AG04449 (cell line): ENCODE results near the gene PCDHGA12.
A peak's percentile ranks its signal among the peaks of the same experiment; 100 is the strongest.

Source experiments
- CTCF ChIA-PET: fragments of 350-600 bp; formaldehyde crosslinking; extraction: SDS; loops from one replicate; lab custom pipeline; 2021; ENCODE audit warnings: antibody characterized with exemption; lab: Yijun Ruan, JAX
- POLR2A ChIA-PET: fragments of 400-600, 350-600 bp; formaldehyde crosslinking; extraction: SDS; loops from one replicate; lab custom pipeline; 2020; ENCODE audit warnings: antibody characterized with exemption, inconsistent platforms; lab: Yijun Ruan, JAX
- DNase-seq: peaks from one replicate; pipeline ENCODE4 v3.0.0-alpha.2; 2010; ENCODE audit warnings: low read depth, low spot score
- H3K4me3 ChIP-seq: 2 replicates; pipeline ENCODE4 v1.5.1; 2011; ENCODE audit warnings: low read depth, mild to moderate bottlenecking, control low read depth, low read length
- CTCF ChIP-seq: IDR thresholded peaks from one replicate; pipeline ENCODE4 v1.5.1; 2011; ENCODE audit warnings: mild to moderate bottlenecking, moderate library complexity, low read length, control low read depth, inconsistent platforms; ENCODE audit not compliant: insufficient read depth; ENCODE audit errors: missing control alignments

The PCDHGA12 gene

GRCh38 chr5:141440341-141440740 is 10.0 kb downstream of the PCDHGA12 start:
- ChIA-PET CTCF (interaction anchor here (0.8 to 5.0 kb wide), 5 partner anchors 10 to 118 kb away, joined by 3 to 35 read pairs (median 12); partner anchors contain the start of genes PCDHGA10 and PCDHGA12), POLR2A (no interaction called here)
- TF ChIP-seq CTCF, result no peak
- no peak for DNase-seq
- H3K4me3 ChIP-seq, result no peak overlapping the region

- ChIA-PET CTCF (interaction anchor here (0.5 to 2.4 kb wide), 4 partner anchors 83 to 122 kb away, joined by 3 to 9 read pairs (median 3); partner anchors contain the start of gene PCDHGA1), POLR2A (no interaction called here)
- no peak for DNase-seq
- TF ChIP-seq CTCF, result no peak
- no peak overlapping the region for H3K4me3 ChIP-seq
Observed at GRCh38 chr5:141441571-141442170, 11.4 kb downstream of the PCDHGA12 start.

GRCh38 chr5:141465351-141465750 is 35.0 kb downstream of the PCDHGA12 start:
- ChIA-PET CTCF (interaction anchor here (0.7 to 6.2 kb wide), 5 partner anchors 9 to 136 kb away, joined by 3 to 37 read pairs (median 5); partner anchors contain the start of genes PCDHGA1, PCDHGA2 and PCDHGC3), POLR2A (no interaction called here)
- TF ChIP-seq CTCF, result no peak
- no peak overlapping the region for H3K4me3 ChIP-seq
- no peak for DNase-seq

- DNase-seq, result peak; percentile 77
- TF ChIP-seq CTCF, result peak; percentile 50
- ChIA-PET CTCF (interaction anchor here (0.6 to 7.5 kb wide), 22 partner anchors 8 to 133 kb away, joined by 3 to 99 read pairs (median 6); partner anchors contain the start of genes PCDHGA11, PCDHGA12, PCDHGB7 and PCDHGC4), POLR2A (interaction anchor here (0.7 to 2.2 kb wide), 9 partner anchors 11 to 45 kb away, joined by 3 to 16 read pairs (median 5); partner anchors contain the start of genes PCDHGA12 and PCDHGC5)
- peak within 1 kb of the TSS; percentile 84 for H3K4me3 ChIP-seq
Observed at GRCh38 chr5:141475625-141476131, 45.4 kb downstream of the PCDHGA12 start, which contains the start of gene PCDHGC3. Gene PCDHGC3 (plus strand): TSS chr5:141475966. CDS start chr5:141476117, 151 bp downstream.

- DNase-seq, result peak; percentile 36
- CTCF ChIA-PET, result interaction anchor here (0.9 to 7.5 kb wide), 16 partner anchors 9 to 88 kb away, joined by 3 to 99 read pairs (median 8); partner anchors contain the start of genes PCDHGA11, PCDHGA12 and PCDHGC5
- H3K4me3 ChIP-seq, result peak overlapping the region; percentile 84
Observed at GRCh38 chr5:141476132-141476911, 46.0 kb downstream of the PCDHGA12 start.

More at GRCh38 chr5:141476132-141476911, 46.0 kb downstream of the PCDHGA12 start:
- POLR2A ChIA-PET, result interaction anchor here (0.8 to 2.2 kb wide), 8 partner anchors 9 to 45 kb away, joined by 3 to 16 read pairs (median 4); partner anchors contain the start of genes PCDHGC4 and PCDHGC5
- TF ChIP-seq CTCF, result no peak
